T-helper 2 cell treated with Interferon-gamma antibody and Interleukin-4, amounts not matched to agents 5 μg/mL and 100 μg/mL, for 36 hours (primary cell): ENCODE results near the gene DNAH17.

ENCODE experiments used
- DNase-seq: peaks from one replicate; pipeline ENCODE4 v3.0.0; 2021; ENCODE audit warnings: low spot score
- H3K27ac Mint-ChIP-seq: one replicate; pipeline ENCODE4 v1.8.0; 2021; ENCODE audit warnings: mild to moderate bottlenecking, mixed read lengths
- H3K27me3 Mint-ChIP-seq: one replicate; pipeline ENCODE4 v1.8.0; 2021; ENCODE audit warnings: low read depth, mixed read lengths
- H3K36me3 Mint-ChIP-seq: one replicate; pipeline ENCODE4 v1.8.0; 2021; ENCODE audit warnings: low read depth, mixed read lengths
- H3K4me1 Mint-ChIP-seq: one replicate; pipeline ENCODE4 v1.8.0; 2021; ENCODE audit warnings: low read depth, mixed read lengths
- H3K4me3 Mint-ChIP-seq: one replicate; pipeline ENCODE4 v1.8.0; 2022; ENCODE audit warnings: mild to moderate bottlenecking, moderate library complexity, mixed read lengths
- H3K9me3 Mint-ChIP-seq: one replicate; pipeline ENCODE4 v1.8.0; 2021; ENCODE audit warnings: mixed read lengths

Gene DNAH17

DNA sequence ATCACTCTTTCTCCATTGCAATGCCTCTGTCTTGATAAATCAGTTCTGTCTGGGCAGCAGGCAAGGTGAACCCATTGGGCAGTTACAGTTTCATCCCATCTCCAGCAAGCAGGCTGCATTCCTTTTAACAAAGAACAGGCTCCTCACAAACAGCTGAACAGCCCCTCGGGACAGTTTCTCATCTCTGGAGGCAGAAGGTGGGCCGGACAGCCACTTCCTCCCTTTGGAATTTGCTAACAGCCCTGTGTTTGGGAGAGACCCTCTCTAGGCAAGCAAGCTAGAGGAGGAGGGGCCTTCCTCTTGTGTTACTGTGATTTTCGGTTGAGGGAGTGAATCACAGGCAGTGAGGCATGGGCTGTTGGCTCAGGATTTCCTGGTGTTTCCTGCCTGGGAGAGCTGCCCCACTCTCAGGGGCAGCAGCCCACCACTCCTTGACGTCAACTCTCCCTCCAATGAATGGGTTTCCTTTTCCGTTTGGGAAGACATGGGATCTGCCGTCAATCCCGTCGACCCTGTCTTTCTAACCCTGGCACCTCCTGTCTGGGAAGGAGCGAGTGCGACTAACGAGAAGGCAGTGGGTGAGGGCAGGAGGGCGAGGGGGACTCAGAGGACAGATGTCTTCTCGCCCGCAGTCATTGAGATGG, 202.4 kb downstream of the DNAH17 start:
- Mint-ChIP-seq H3K4me3 (no peak overlapping the region), H3K9me3 (no peaks in the 10 kb centered on the region), H3K27me3 (no peaks in the 10 kb centered on the region), H3K4me1 (peaks cover 7% of the 10 kb centered on the region), H3K36me3 (peaks cover 5% of the 10 kb centered on the region), H3K27ac (no peak overlapping the region)
- no peak for DNase-seq

DNA sequence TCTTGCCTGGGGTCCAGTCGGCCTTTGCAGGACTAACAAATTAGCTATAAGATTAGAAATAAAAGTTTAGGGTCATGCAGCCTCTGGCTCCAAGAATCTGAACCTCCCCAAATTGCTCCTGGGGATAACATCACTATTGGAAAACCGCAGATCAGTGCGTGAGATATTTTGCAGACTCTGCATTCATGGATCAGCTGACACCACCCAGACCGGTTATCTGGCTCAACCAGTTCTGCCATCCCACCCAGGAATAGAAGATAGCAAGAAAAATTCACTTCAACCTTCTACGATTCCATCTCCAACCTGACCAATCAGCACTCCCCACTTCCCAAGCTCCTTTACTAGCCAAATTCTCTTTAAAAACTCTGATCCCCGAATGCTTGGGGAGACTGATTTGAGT, 203.0 kb downstream of the DNAH17 start:
- DNase-seq = no peak
- peaks cover 4% of the 10 kb centered on the region for H3K36me3 Mint-ChIP-seq
- H3K4me1 Mint-ChIP-seq = peaks cover 6% of the 10 kb centered on the region
- no peaks in the 10 kb centered on the region for H3K9me3 Mint-ChIP-seq
- H3K4me3 Mint-ChIP-seq = no peak overlapping the region
- H3K27ac Mint-ChIP-seq = no peak overlapping the region
- no peaks in the 10 kb centered on the region for H3K27me3 Mint-ChIP-seq
